OCI-LY7 (cell line): Measurements from ENCODE around the gene GDAP2. TPM values are rescaled to one million over a fixed set of nuclear protein-coding genes. Genes with fewer than 3 reads are reported as not detected.
"Not testable (repeated sequence)": the region's sequence is repeated elsewhere in the genome, so short reads cannot be mapped to it uniquely, and the experiment has no call there.

Experiments
- BruUV-seq: library from RNA; stranded (reverse); fragments of 400-500 nt; replicated peaks from 2 replicates; lab custom pipeline; 2021; lab: Mats Ljungman, UMichigan
- CTCF ChIA-PET: fragments of 300-600 bp; sonication (Branson Sonifier 250); formaldehyde crosslinking; loops from one replicate; lab custom pipeline; 2022; ENCODE audit warnings: antibody characterized with exemption; ENCODE audit not compliant: unreplicated experiment; lab: Charles Lee
- POLR2A ChIA-PET: fragments of 300-600 bp; sonication (Branson Sonifier 250); formaldehyde crosslinking; loops from one replicate; lab custom pipeline; 2022; ENCODE audit warnings: antibody characterized with exemption; lab: Charles Lee
- DNase-seq: peaks from one replicate; pipeline ENCODE4 v3.0.0-alpha.2; 2015; ENCODE audit warnings: low spot score
- H2AFZ ChIP-seq: fragments of 200-600 bp; sonication (generic), shearing (Covaris generic); 2 replicates; pipeline ENCODE4 v1.6.1; 2014; ENCODE audit warnings: mild to moderate bottlenecking, antibody characterized with exemption, low read length, moderate library complexity
- H3K27ac ChIP-seq: fragments of 200-600 bp; sonication (generic); 2 replicates; pipeline ENCODE4 v1.5.1; 2014; ENCODE audit warnings: mixed run types, low read depth, mild to moderate bottlenecking, moderate library complexity, low read length, inconsistent platforms; ENCODE audit not compliant: poor library complexity, severe bottlenecking
- H3K36me3 ChIP-seq: fragments of 200-600 bp; sonication (generic); 2 replicates; pipeline ENCODE4 v1.6.1; 2014; ENCODE audit warnings: mild to moderate bottlenecking, antibody characterized with exemption, low read length, moderate library complexity, mixed read lengths; ENCODE audit not compliant: insufficient read depth
- H3K4me1 ChIP-seq: fragments of 200-600 bp; sonication (generic); 2 replicates; pipeline ENCODE4 v1.5.1; 2014; ENCODE audit warnings: mild to moderate bottlenecking, low read length; ENCODE audit not compliant: insufficient read depth, poor library complexity, severe bottlenecking
- H3K4me2 ChIP-seq: fragments of 200-600 bp; sonication (generic); 2 replicates; pipeline ENCODE4 v1.6.1; 2014; ENCODE audit warnings: mild to moderate bottlenecking, low read length
- H3K4me3 ChIP-seq: fragments of 200-600 bp; sonication (generic); 2 replicates; pipeline ENCODE4 v1.5.1; 2014; ENCODE audit warnings: mild to moderate bottlenecking, low read depth, low read length; ENCODE audit not compliant: poor library complexity, severe bottlenecking
- H3K79me2 ChIP-seq: fragments of 200-600 bp; sonication (generic); 2 replicates; pipeline ENCODE4 v1.6.1; 2016; ENCODE audit warnings: low read depth, mild to moderate bottlenecking, low read length, moderate library complexity, mixed read lengths; ENCODE audit not compliant: insufficient read depth
- H3K9me2 ChIP-seq: fragments of 200-600 bp; sonication (generic); 2 replicates; pipeline ENCODE4 v1.6.1; 2016; ENCODE audit warnings: mild to moderate bottlenecking, low read length, mixed read lengths; ENCODE audit not compliant: insufficient read depth
- H3K9me3 ChIP-seq: fragments of 200-600 bp; sonication (generic); 2 replicates; pipeline ENCODE4 v1.6.1; 2014; ENCODE audit warnings: mild to moderate bottlenecking, mixed run types, low read length, mixed read lengths
- H4K20me1 ChIP-seq: fragments of 200-600 bp; sonication (generic); 2 replicates; pipeline ENCODE4 v1.6.1; 2014; ENCODE audit warnings: mild to moderate bottlenecking, antibody characterized with exemption, low read length, moderate library complexity, mixed read lengths; ENCODE audit not compliant: insufficient read depth
- CTCF ChIP-seq: fragments of 200-600 bp; sonication (generic); conservative IDR thresholded peaks from 2 replicates; pipeline ENCODE4 v1.5.1; 2014; ENCODE audit warnings: mild to moderate bottlenecking, antibody characterized with exemption, low read length, moderate library complexity, mixed read lengths
- EZH2phosphoT487 ChIP-seq: fragments of 200-600 bp; sonication (generic); IDR thresholded peaks from 2 replicates; pipeline ENCODE4 v1.6.1; 2018; ENCODE audit warnings: low read depth, borderline replicate concordance, mild to moderate bottlenecking, mixed run types, antibody characterized with exemption, low read length, moderate library complexity, mixed read lengths
- intact Hi-C: fragments of 100-400 bp; cut with micrococcal nuclease; formaldehyde crosslinking; loops from one replicate; pipeline ENCODE4 v1.10.0; 2022; ENCODE audit not compliant: unreplicated experiment
- total RNA-seq, 2 experiments: library from RNA; depleted of rRNA in 1 of 2; stranded (reverse); fragments of >200 nt in 1 of 2; shearing (Covaris generic) in 1 of 2; gene quantifications; 2 replicates each; pipeline ENCODE4 v1.2.3, GENCODE V29; 2014 to 2022

Gene GDAP2
- total RNA-seq, 2 experiments from 2014 or later = 13.9 to 26.8 TPM

- ChIA-PET CTCF (no interaction called here), POLR2A (no interaction called here)
- TF ChIP-seq CTCF = no peak
- TF ChIP-seq EZH2phosphoT487 = no peak
- H3K4me1 ChIP-seq = no peaks in the 10 kb centered on the region
- H3K9me2 ChIP-seq = no peaks in the 10 kb centered on the region
- H3K79me2 ChIP-seq = no peaks in the 10 kb centered on the region
- H4K20me1 ChIP-seq = no peaks in the 10 kb centered on the region
- H3K4me3 ChIP-seq = no peak overlapping the region
- no peaks in the 10 kb centered on the region for H3K36me3 ChIP-seq
- H3K4me2 ChIP-seq = no peak overlapping the region
- intact Hi-C loops = no loop called here
- DNase-seq = no peak
- H3K27ac ChIP-seq = no peak overlapping the region
- no peaks in the 10 kb centered on the region for H3K9me3 ChIP-seq
- H2AFZ ChIP-seq = no peak overlapping the region
- BruUV-seq = no TSS peak
Measured at GRCh38 chr1:117852853-117853553, 76.4 kb downstream of the GDAP2 start.

- Histone ChIP-seq H3K9me3 (no peaks in the 10 kb centered on the region), H3K27ac (no peak overlapping the region), H4K20me1 (no peaks in the 10 kb centered on the region), H3K4me3 (no peak overlapping the region), H3K9me2 (no peaks in the 10 kb centered on the region), H3K4me2 (no peak overlapping the region), H3K79me2 (no peaks in the 10 kb centered on the region), H3K4me1 (no peaks in the 10 kb centered on the region), H3K36me3 (no peaks in the 10 kb centered on the region), H2AFZ (no peak overlapping the region)
- TF ChIP-seq CTCF = no peak
- no peak for TF ChIP-seq EZH2phosphoT487
- ChIA-PET CTCF (no interaction called here), POLR2A (no interaction called here)
- no TSS peak for BruUV-seq
- intact Hi-C loops = no loop called here
- no peak for DNase-seq
Measured at GRCh38 chr1:117851687-117852086, 77.7 kb downstream of the GDAP2 start.

GRCh38 chr1:117846674-117847425 lies 82.6 kb downstream of the GDAP2 start:
- intact Hi-C loops = no loop called here
- Histone ChIP-seq H3K9me2 (no peaks in the 10 kb centered on the region), H3K27ac (no peak overlapping the region), H3K9me3 (no peaks in the 10 kb centered on the region), H3K36me3 (no peaks in the 10 kb centered on the region), H4K20me1 (no peaks in the 10 kb centered on the region), H3K4me2 (no peak overlapping the region), H3K4me3 (no peak overlapping the region), H3K4me1 (no peaks in the 10 kb centered on the region), H3K79me2 (no peaks in the 10 kb centered on the region), H2AFZ (no peak overlapping the region)
- POLR2A ChIA-PET = no interaction called here
- TF ChIP-seq CTCF (no peak), EZH2phosphoT487 (no peak)
- CTCF ChIA-PET = no interaction called here
- no TSS peak for BruUV-seq
- no peak for DNase-seq

GRCh38 chr1:117844478-117844877 lies 84.9 kb downstream of the GDAP2 start:
- POLR2A ChIA-PET, H3K4me3 ChIP-seq, CTCF ChIA-PET, H3K4me1 ChIP-seq, H3K4me2 ChIP-seq, H3K9me2 ChIP-seq, H3K9me3 ChIP-seq, DNase-seq, H3K36me3 ChIP-seq, H2AFZ ChIP-seq, BruUV-seq, H3K79me2 ChIP-seq, H4K20me1 ChIP-seq, intact Hi-C loops, H3K27ac ChIP-seq: not testable (repeated sequence)
